RKO (cell line): ENCODE measurements around the gene SNX8.
A peak's percentile ranks its signal among the peaks of the same experiment; 100 is the strongest.

Source experiments
- DNase-seq: peaks from one replicate; pipeline ENCODE4 v3.0.0-alpha.2; 2016; ENCODE audit warnings: low spot score

SNX8 gene

DNA sequence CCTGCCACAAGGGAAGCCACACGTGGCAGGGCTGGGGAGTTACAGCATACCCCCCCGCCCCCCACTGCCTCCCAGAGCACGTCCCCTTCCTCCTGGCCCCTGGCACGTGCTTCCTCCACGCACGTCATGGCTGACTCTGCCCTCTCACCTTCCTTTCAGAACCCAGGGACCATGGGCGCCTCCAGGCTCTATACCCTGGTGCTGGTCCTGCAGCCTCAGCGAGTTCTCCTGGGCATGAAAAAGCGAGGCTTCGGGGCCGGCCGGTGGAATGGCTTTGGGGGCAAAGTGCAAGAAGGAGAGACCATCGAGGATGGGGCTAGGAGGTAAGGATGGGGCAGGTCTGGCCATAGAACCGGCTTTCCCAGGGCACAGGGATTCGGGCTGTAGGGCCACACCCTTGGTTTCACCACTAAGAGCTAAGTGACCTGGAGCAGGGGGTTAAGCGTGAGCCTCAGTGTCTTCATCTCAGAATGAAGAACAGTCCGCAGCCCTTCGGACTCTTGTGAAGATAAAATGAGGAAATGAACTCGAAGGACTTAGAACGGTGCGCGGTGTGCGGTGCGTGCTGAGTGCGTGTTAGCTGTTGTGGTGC lies 69.7 kb downstream of the SNX8 start:
- no peak for DNase-seq

DNA sequence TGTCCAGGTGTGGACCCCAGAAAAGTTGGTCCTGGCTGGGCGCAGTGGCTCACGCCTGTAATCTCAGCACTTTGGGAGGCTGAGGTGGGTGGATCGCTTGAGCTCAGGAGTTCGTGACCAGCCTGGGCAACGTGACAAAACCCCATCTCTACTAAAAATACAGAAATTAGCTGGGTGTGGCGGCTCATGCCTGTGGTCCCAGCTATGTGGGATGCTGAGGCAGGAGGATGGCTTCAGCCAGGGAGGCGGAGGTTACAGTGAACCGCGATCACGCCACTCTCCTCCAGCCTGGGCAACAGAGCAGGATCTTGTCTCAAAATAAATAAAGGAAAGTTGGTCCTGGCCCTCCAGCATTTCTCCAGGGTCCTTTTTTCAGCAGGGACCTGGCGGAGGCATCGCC lies 70.8 kb downstream of the SNX8 start:
- DNase-seq, result no peak

DNA sequence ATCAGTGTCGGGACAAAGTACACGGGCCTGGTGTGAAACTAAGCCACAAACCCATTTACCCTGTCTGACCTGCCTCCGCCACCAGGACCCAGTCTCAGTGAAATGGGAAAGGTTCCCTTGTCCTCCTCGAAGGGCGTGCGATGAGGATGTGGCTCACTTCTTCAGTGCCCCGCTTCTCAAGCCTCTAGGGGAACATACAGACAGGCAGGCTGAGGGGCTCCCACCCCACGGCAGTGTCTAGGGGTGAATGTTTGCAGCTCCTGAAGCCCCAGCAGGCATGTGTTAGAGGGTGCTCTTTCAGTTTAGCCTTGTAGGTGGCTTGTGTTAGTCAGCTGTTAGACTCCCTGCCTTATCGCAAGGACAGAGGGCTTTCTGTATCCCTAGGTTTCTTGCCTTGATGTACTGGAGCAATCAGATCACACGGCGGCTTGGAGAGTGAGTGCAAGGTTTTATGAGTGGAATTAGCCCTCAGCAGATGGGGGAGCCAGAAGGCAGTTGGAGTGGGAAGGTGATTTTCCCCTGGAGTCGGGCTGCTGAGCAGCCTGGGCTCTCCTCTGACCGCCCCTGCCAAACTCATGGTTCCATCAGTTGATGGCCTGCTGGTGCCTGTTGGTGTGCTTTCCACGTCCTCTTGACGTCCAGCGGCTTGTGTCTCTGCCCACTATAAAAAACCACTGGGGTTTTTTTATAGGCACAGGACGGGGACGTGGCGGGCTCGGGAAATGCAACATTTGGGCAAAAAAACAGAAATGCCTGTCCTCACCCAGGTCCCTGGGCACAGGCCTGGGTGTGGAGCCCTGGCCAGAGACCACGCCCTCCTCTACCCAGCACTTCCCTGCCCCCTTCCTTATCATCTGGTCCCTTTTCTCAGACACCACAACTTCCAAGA lies 71.5 kb downstream of the SNX8 start:
- peak; percentile 58 for DNase-seq

DNA sequence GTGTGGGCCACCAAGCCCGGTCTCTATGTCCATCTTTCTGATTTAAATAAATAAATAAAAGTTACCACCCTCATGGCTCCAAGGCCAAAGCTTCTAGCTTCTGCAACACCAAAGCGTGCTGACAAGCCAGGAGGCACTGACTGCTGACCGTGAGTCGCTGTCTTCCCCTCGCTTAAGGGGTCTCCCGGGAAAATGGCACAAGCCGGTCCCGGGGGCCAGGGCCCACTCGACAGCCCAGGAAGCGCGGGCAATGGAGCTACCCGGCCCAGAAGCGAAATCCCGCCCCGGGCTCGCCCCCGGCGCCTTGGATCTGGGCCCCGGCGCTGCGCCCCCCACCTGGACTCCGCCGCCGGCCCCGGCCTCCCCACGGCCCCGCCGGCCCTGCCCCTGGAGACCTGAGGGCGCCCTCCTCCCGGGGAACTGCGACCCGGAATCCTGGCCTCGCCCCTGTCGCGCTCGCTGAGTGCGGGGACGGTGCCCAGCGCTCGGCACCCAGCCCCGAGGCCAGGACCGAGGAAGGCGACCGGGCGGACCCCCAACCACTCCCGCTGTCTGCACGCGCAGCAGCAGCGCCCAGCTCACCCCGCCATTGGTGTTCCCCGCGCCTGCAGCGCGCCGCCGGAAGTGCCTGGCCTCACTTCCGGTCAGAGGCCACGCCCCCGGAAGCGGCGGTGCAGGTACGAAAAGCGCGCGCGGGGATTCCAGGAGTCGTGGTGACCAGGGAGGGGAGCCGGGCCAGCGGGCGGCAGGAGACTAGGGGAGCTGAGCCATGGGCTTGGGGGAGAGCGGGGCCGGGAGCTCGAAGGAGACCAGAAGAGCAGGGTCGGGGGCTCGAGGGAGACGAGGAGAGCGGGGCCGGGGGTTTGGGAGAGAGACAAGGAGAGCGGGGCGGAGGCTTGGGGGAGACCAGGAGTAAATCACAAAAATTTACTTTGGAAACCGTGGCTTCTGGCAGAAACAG lies 72.4 kb downstream of the SNX8 start, which contains the start of the genes MRM2 and NUDT1:
MRM2 (minus strand) TSS at position 626 of the 961 bp plus-strand sequence; CDS start at position 590, 36 bp downstream.
NUDT1 (plus strand) TSS at position 647 of the 961 bp plus-strand sequence. CDS start 2,349 bp downstream, outside the sequence.
- DNase-seq, result peak; percentile 85

DNA sequence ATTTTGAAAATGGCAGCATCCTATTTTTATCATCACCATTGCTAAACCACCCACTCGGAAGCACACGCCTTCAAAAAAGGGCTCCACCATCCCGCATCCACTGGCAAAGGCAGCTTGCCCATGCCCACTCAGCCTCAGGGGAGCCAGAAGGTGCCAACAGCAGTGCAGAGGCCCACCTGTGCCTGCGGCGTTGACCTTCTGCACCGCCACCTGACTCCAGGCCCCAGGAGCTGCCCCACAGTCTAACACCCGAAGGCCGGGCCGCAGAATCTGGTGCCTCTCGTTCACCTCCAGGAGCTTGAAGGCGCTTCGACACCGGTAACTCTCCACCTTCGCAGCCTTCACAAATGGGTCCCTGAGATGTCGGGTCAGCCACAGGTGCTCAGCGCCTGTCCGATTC lies 75.0 kb downstream of the SNX8 start:
- DNase-seq, result no peak

DNA sequence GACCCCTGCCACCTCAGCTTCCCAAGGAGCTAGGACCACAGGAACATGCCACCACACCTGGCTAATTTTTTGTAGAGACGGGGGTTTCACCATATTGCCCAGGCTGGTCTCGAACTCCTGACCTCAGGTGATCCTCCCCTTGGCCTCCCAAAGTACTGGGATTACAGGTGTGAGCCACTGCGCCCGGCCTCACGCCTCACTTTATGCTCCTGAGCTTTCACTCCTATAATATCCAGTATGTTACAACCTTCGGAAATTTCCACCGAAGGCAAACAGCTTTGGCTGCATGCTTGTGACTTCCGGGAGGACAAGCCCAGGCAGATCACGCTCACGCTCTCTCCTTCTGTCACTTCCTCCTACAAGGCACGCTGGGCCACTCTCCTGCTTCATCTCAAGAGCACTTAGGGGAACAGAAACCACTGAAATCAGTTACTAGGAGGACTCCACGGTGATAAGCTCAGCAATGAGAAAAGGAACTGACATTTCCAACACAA lies 77.1 kb downstream of the SNX8 start:
- DNase-seq, result no peak

DNA sequence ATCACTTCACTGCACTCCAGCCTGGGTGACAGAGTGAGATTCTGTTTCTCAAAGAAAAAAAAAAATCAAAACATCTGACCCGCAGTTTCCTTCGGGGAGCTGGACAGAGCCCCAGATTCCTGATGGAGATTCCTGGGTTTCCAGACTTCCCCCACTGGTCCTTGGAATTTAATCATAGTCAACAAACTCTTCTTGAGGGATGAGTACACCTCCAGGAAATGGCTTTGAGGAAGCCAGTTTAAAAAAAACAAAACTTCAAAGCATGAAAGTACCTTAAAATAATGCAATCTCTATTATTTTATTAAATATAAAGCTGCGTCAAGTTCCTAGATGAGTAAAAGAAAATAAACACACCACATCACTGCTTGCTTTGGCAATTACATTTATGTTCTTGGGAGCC lies 80.3 kb downstream of the SNX8 start:
- no peak for DNase-seq

DNA sequence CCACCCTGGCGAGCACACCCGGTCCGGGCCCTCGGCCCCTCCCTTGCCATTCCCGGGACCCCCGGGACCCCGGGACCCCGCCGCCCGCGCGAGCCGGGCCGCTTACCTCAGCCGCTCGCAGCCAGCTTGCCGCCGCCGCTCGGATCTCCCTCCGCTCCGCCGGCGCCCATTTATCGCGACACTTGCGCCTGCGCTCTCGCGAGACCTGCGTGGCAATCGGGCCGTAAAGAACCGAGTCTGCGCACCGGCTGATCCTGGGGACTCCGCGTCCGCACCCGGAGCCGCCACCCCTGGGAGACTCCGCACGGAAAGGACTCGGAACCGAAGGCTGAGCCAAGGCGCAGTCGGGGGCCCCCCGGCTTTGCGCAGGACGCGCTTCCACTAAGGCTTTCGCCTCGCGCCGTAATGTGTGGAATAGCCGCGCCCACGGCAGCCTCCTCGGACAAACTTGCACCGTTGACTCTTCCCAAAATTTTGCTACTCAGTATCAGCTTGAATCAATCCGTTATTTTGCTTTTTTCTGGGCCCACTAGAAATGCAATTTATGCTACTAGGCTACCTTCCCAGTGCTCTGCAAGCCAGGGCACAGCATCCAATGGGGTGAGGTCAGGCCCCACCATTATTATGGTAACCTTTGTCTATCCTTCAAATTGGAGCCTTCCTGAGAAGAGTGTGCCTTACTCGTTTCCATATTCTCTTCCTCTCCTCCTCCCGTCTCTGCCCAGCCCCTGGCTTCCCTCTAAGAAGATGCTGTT lies 81.3 kb downstream of the SNX8 start, which contains the start of gene MAD1L1:
MAD1L1 (minus strand) TSS at position 180 of the 755 bp plus-strand sequence. CDS start 2,812 bp downstream, outside the sequence.
- peak; percentile 94 for DNase-seq

DNA sequence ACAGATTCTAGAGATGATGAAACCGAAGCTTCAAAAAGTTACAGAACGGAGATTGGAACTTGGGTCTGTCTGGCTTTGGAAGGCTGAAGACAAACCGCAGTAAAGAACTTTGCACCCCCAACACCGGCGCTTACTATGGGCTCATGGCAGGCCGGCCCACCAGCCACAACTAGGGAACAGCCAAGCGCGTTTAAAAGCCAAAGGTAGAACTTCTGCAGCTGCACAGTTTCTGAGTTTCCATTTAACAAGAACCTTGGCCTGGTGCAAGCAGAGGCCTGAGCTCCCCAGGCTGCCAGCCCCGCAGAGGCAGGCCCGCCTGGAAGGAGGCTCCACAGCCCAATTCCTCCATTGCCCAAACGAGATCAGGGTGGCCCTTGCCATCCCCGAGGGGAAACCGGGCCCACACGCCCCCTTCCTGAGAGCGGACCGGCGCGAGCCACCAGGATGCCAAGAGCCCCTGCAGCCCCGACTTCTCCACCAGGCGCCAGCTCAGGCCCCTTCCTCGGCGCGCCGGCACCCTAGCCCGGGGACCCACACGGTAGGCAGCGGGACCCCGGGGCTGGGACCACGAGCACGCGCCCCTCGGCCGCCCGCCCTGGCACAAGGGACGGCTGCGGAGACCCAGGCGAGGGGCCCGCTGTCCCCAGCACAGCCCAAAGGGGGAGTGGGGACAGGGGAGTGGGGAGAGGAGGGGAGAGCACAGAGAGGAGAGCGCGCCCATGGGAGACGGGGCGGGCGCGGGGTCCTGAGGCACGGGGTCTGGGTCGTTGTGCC lies 82.1 kb downstream of the SNX8 start:
- peak; percentile 24 for DNase-seq

DNA sequence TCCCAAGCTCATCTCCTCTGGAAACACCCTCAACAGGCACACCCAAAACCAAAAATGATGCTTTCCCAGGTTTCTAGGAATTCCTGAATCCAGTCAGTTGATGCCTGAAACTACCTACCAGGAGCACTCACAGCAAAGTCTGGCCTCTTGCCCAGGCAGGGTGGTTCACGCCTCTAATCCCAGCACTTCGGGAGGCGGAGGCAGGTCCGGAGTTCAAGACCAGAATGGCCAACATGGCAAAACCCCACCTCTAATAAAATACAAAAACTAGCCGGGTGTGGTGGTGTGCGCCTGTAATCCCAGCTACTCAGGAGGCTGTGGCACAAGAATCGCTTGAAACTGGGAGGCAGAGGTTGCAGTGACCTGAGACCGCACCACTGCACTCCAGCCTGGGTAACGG lies 83.4 kb downstream of the SNX8 start:
- DNase-seq, result no peak

DNA sequence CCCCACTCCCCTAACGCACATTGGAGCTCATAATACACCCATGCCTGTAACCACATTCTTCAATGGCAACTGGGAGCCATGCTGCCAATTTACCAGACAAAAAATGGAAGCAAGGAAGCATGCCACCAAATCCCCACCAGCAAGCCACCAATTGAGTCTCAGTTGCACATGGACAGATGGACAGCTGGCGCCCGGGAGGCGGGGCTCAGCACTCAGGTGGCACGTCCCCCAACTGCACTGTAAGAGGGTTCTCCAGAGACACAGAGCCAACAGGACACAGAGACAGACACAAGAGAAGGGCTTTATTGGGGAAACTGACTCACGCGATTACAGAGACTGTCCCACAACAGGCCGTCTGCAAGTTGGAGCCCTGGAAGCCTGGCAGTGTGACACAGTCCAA lies 84.0 kb downstream of the SNX8 start:
- DNase-seq, result no peak

DNA sequence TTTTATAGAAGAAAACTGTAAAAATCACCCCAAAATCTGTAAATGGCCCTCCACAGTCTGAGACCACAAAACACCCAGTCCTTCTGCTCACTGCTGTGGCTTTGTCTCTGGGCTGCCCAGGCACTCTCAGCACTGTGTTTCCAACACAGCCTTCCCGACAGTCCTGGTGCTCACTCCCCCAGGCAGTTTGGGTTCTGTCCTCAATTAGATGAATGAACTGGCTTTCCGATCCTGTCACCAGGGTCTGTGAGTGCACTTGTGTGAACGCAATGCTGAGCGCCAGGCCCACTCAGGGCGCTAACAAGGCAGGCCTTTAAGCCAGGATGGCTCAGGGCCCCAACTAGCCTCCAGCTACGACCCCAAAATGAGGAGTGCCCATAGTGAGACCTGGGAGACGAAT lies 84.8 kb downstream of the SNX8 start:
- DNase-seq, result no peak

DNA sequence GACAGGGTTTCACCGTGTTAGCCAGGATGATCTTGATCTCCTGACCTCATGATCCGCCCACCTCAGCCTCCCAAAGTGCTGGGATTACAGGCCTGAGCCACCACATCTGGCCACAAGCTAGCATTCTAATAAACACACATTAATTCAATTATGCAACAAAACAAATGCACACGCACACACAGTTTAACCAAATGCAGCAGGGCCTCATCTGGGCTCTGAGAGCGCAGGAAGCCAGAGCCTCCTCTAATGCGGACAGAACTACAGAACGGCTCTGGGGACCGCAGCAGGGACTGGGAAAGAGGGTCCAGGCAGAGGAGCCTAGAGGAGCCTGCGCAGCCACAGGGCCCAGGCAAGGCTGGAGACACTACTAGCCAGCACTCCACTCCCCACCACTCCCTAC lies 85.3 kb downstream of the SNX8 start:
- no peak for DNase-seq

DNA sequence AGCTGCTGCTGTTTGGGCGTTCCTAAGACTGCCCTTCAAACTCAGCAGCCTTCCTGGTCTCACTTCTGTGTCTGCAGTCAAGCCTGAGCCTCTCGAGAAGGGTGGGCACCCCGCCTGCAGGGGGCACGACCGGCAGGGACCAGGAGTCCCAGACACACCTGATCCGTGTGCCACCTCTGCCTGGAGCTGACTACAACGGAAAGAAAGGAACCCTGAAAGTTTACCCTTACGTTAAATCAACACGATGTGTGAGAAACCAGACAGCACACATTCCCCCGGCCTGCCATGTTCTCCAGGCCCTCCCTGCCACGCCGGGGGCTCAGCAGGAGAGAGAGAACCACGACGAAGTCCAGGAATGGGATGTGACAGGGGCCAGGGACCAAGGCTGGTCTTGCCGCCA lies 86.5 kb downstream of the SNX8 start:
- no peak for DNase-seq

DNA sequence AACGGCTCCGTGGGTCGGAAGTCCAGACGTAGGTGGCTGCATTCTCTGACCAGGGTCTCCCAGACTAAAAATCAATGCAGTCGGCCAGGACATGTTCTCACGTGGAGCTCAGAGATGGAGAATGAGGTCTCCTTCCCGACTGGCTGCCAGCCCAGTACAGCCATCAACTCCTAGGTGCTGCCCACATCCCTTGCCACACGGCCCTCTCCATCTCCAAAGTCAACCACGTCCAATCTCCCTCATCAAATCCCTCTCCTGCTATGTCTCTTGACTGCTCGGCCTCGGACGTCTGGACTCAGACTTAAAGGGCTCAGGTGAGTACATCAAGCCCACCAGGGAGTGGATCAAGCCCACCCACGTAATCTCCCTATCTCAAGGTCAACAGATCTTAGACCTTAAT lies 88.4 kb downstream of the SNX8 start:
- no peak for DNase-seq

DNA sequence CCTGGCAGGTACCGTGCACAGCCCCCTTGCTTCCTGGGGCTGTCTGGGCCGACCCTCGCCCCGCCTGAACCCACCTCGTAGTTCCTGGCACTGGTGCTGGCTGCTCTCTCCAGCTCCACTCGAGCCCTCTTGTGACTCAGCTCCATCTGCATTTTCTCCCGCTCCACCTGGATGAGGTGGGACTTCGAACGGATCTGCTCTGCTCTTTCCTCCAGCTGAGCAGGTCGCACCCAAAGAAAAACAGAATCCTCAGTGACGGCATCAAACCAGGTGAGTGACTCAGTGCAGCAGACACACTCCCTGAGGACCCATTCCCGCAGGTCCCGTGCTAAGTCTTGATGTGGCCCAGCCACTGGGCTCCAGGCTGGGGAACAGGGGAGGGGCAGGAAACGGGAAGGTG lies 88.9 kb downstream of the SNX8 start:
- no peak for DNase-seq

DNA sequence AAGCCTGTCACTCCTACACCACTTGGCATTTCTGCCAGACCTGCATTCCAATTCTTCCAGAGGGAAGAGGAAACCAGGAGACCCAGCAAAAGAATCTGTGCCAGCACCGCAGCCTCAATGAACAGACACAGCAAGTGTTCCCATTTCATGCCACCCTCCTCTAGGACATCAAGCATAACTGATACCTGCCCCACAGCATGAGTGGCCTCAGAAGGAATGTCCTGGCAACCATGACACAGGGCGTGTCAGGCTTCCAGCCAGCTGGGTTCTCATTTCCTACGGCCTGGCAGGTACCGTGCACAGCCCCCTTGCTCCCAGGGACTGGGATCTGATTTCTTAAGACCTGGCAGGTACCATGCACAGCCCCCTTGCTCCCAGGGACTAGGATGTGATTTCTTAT lies 89.3 kb downstream of the SNX8 start:
- no peak for DNase-seq

DNA sequence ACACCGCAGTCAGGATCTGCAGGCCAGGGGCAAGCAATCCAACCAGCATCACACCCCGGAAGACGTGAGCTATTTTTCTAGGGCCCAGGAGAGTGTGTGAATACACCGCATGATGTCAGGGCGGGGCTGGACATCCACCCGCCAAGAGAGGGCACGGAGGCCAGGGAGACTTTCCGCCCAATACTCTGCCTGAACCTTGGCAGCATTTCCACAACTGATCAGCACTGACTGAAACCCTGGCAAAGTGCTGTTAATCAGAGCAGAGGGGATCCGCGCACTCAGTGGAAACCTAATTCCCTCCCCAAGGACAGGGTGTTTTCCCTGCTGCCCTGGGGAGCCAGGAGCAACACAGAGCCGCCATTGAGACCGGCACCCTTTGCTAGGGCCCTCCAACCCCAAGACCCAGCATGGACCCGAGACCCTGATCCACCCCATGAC lies 89.7 kb downstream of the SNX8 start:
- no peak for DNase-seq

DNA sequence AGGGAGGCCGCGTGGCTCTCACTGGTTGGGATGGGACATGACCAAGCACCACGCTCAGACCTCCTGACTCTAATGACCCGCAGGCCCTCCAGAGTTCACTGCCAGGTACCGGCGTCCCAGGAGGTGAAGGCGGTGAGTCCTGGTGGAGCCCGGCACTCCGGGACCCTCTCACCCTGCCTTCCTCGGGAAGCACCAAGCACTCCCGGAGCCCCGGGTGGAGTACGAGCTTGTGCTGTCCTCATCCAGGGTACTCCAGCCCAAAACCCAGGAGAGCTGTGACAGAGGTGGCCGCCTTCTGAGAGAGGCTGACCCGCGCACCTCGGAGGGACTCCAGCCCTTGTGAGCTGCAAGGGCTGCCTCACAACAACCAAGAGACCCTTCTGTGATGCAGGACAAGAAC lies 90.9 kb downstream of the SNX8 start:
- DNase-seq, result no peak

DNA sequence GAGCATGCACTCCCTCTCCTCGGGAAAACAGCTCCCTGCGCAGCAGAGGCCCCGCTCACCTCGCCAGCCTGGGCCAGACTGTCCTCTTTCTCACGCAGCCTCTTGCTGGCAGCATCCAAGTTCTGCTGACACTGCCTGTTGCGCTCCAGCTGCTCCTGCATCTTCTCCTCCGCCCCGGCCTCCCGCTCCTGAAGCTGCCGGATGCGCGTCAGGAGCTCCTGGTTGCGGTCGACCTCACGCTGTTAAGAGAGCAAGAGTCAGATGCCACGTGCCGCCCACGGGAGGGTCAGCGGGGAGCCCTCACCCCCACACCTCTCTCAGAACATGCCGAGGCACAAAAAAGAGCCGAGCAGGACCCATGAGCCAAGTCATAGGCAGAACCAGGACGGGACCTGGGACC lies 91.7 kb downstream of the SNX8 start:
- DNase-seq, result no peak
